Sigmoid colon (tissue), 4 donors: ENCODE data around the gene TMEM59.

Source experiments
- EP300 ChIP-seq, 4 donors: sonication (generic); formaldehyde crosslinking; IDR thresholded peaks; one replicate each; pipeline ENCODE4 v1.6.1; 2017; ENCODE audit warnings: antibody characterized with exemption in 4 of 4
- POLR2A ChIP-seq, 2 donors: fragments of 450-650 bp; IDR thresholded peaks; one replicate each; pipeline ENCODE4 v1.6.1; 2016; ENCODE audit warnings: antibody characterized with exemption in 2 of 2, mild to moderate bottlenecking in 2 of 2, moderate library complexity in 2 of 2
- POLR2AphosphoS5 ChIP-seq, 4 donors: sonication (generic); formaldehyde crosslinking; IDR thresholded peaks; one replicate each; pipeline ENCODE4 v1.6.1; 2017; ENCODE audit warnings: antibody characterized with exemption in 4 of 4
- TF ChIP-seq, protein P1 (sequence below), 4 experiments: fragments of 450-650 bp in 3 of 4; fragments of 200-600 bp in 1 of 4; IDR thresholded peaks; one replicate each; pipeline ENCODE4 v1.5.1; 2016 to 2019; ENCODE audit warnings: antibody characterized with exemption in 4 of 4, mild to moderate bottlenecking in 3 of 4, moderate library complexity in 2 of 4

DNA sequence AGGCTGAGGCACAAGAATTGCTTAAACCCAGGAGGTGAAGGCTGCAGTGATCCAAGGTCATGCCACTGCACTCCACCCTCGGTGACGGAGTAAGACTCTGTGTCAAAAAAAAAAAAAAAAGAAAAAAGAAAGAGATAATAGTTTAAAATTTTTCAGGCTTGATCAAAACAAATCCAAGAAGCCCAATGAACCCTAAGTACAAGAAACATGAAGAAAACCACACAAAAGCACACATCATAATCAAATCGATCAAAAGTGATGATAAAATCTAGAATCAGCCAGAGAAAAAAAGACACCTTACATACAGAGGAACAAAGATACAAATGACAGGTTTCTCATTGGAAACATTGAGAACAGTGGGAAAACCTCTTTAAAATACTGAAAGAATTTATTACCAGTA, 66.5 kb downstream of the TMEM59 start:
- TF ChIP-seq, protein P1, sequence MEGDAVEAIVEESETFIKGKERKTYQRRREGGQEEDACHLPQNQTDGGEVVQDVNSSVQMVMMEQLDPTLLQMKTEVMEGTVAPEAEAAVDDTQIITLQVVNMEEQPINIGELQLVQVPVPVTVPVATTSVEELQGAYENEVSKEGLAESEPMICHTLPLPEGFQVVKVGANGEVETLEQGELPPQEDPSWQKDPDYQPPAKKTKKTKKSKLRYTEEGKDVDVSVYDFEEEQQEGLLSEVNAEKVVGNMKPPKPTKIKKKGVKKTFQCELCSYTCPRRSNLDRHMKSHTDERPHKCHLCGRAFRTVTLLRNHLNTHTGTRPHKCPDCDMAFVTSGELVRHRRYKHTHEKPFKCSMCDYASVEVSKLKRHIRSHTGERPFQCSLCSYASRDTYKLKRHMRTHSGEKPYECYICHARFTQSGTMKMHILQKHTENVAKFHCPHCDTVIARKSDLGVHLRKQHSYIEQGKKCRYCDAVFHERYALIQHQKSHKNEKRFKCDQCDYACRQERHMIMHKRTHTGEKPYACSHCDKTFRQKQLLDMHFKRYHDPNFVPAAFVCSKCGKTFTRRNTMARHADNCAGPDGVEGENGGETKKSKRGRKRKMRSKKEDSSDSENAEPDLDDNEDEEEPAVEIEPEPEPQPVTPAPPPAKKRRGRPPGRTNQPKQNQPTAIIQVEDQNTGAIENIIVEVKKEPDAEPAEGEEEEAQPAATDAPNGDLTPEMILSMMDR (IDR thresholded peaks at IDR 0.05) = no peak
- TF ChIP-seq POLR2A (IDR thresholded peaks at IDR 0.05) (no peak), EP300 (IDR thresholded peaks at IDR 0.05) (no peak), POLR2AphosphoS5 (IDR thresholded peaks at IDR 0.05) (no peak)
